HepG2 (cell line): ENCODE data around the gene EIF4EBP3. TPM values are rescaled to one million over a fixed set of nuclear protein-coding genes. Genes with fewer than 3 reads are reported as not detected.

ENCODE experiments used
- ATAC-seq: fragments of 200-7000 bp; cut with Tn5 transposase; 3 replicates; pipeline ENCODE4 v1.9.1; 2020; ENCODE audit warnings: mild to moderate bottlenecking, moderate library complexity
- BruUV-seq: library from RNA; stranded (reverse); fragments of 400-500 nt; replicated peaks from 2 replicates; lab custom pipeline; 2021; lab: Mats Ljungman, UMichigan
- CTCF ChIA-PET: fragments of 300-600 bp; formaldehyde crosslinking; extraction: SDS; loops from one replicate; lab custom pipeline; 2021; ENCODE audit warnings: low total read pairs, inconsistent platforms, low intra/inter-chr PET ratio; lab: Yijun Ruan, JAX
- POLR2A ChIA-PET: fragments of 350-600 bp; sonication (Branson Sonifier 250); formaldehyde crosslinking; loops from one replicate; lab custom pipeline; 2020; ENCODE audit warnings: antibody characterized with exemption, inconsistent platforms; lab: Yijun Ruan, JAX
- DNase-seq: peaks from one replicate; pipeline ENCODE4 v3.0.0-alpha.2; 2015; ENCODE audit warnings: low spot score
- FAIRE-seq: peaks from 3 replicates; lab custom pipeline; 2011; peaks lifted over from hg19 to GRCh38; lab: Jason Lieb, UNC
- H2AFZ ChIP-seq: one replicate; pipeline ENCODE4 v1.6.1; 2011; ENCODE audit warnings: low read length, inconsistent platforms
- H3K27ac ChIP-seq: fragments of 300-600 bp; 3 replicates; pipeline ENCODE4 v1.8.0; 2011; ENCODE audit warnings: mixed run types, mild to moderate bottlenecking, mixed read lengths, low read length, inconsistent platforms; ENCODE audit not compliant: insufficient read depth; ENCODE audit errors: extremely low read length
- H3K27me3 ChIP-seq, 2 experiments: fragments of 200-600 bp in 1 of 2; 2 replicates in 1 of 2; 3 replicates in 1 of 2; pipeline versions ENCODE4 v1.6.0 to v1.8.0; 2011; ENCODE audit warnings: low read length in 2 of 2, mild to moderate bottlenecking in 2 of 2, moderate library complexity in 2 of 2, inconsistent platforms in 1 of 2; ENCODE audit not compliant: insufficient read depth in 2 of 2, control insufficient read depth in 1 of 2
- H3K36me3 ChIP-seq, 2 experiments: fragments of 200-600 bp in 1 of 2; replicated peaks in 1 of 2; 2 replicates in 1 of 2; 3 replicates in 1 of 2; pipeline versions ENCODE4 v1.5.1 to v1.8.0; 2011; ENCODE audit warnings: low read length in 2 of 2, inconsistent platforms in 1 of 2; ENCODE audit not compliant: insufficient read depth in 2 of 2, control insufficient read depth in 1 of 2
- H3K4me1 ChIP-seq: 2 replicates; pipeline ENCODE4 v1.5.1; 2012; ENCODE audit warnings: low read length, inconsistent platforms; ENCODE audit not compliant: insufficient read depth
- H3K4me2 ChIP-seq: 2 replicates; pipeline ENCODE4 v1.6.0; 2011; ENCODE audit warnings: low read depth, low read length, inconsistent platforms
- H3K4me3 ChIP-seq, 3 experiments: fragments of 200-600 bp in 1 of 3; sonication (generic), shearing (Covaris generic) in 1 of 3; replicated peaks in 1 of 3; 2 replicates each; pipeline ENCODE4 v1.5.1; 2011 to 2016; ENCODE audit warnings: low read length in 3 of 3, inconsistent platforms in 2 of 3, low read depth in 2 of 3, mild to moderate bottlenecking in 2 of 3, control low read depth in 1 of 3, mixed read lengths in 1 of 3; ENCODE audit not compliant: insufficient read depth in 1 of 3
- H3K79me2 ChIP-seq: one replicate; pipeline ENCODE4 v1.6.1; 2011; ENCODE audit warnings: low read length, inconsistent platforms; ENCODE audit not compliant: insufficient read depth
- H3K9ac ChIP-seq: 2 replicates; pipeline ENCODE4 v1.6.0; 2011; ENCODE audit warnings: mild to moderate bottlenecking, low read depth, low read length, inconsistent platforms; ENCODE audit not compliant: insufficient read depth
- H3K9me3 ChIP-seq: 2 replicates; pipeline ENCODE4 v1.5.1; 2012; ENCODE audit warnings: mild to moderate bottlenecking, low read length
- H4K20me1 ChIP-seq: 2 replicates; pipeline ENCODE4 v1.6.0; 2011; ENCODE audit warnings: inconsistent platforms, mild to moderate bottlenecking, low read length, moderate library complexity; ENCODE audit not compliant: insufficient read depth
- ARNTL ChIP-seq: sonication (generic); formaldehyde crosslinking; IDR thresholded peaks from 2 replicates; pipeline ENCODE4 v1.4.0; 2020; ENCODE audit warnings: mild to moderate bottlenecking, missing genetic modification reagents
- BHLHE40 ChIP-seq: IDR thresholded peaks from 2 replicates; pipeline ENCODE4 v1.6.1; 2011; ENCODE audit warnings: low read length, improper control_type of control experiment
- HNF4G ChIP-seq, 2 experiments: sonication (generic) in 1 of 2; formaldehyde crosslinking in 1 of 2; IDR thresholded peaks; 2 replicates each; pipeline versions ENCODE4 v1.4.0 to v1.6.1; 2011 to 2020; ENCODE audit warnings: borderline replicate concordance in 2 of 2, low read depth in 2 of 2, mild to moderate bottlenecking in 2 of 2, low read length in 1 of 2, missing genetic modification reagents in 1 of 2, moderate library complexity in 1 of 2
- MAZ ChIP-seq, 2 experiments: sonication (generic) in 1 of 2; formaldehyde crosslinking in 1 of 2; IDR thresholded peaks; 2 replicates each; pipeline versions ENCODE4 v1.5.0 to v1.6.1; 2012 to 2020; ENCODE audit warnings: low read depth in 2 of 2, mild to moderate bottlenecking in 2 of 2, borderline replicate concordance in 1 of 2, improper control_type of control experiment in 1 of 2, low read length in 1 of 2, missing genetic modification reagents in 1 of 2, moderate library complexity in 1 of 2
- NR1H2 ChIP-seq: sonication (generic); formaldehyde crosslinking; IDR thresholded peaks from 2 replicates; pipeline ENCODE4 v1.8.1; 2022; ENCODE audit warnings: low read depth, missing genetic modification reagents, borderline replicate concordance
- RBM22 ChIP-seq: fragments of 200-400 bp; formaldehyde crosslinking; optimal IDR thresholded peaks from 2 replicates; pipeline ENCODE3; 2017; ENCODE audit warnings: mild to moderate bottlenecking, low read length, moderate library complexity
- RBM39 ChIP-seq: fragments of 200-400 bp; formaldehyde crosslinking; IDR thresholded peaks from one replicate; pipeline ENCODE4 v1.6.1; 2018; ENCODE audit warnings: antibody characterized with exemption, mild to moderate bottlenecking, low read depth, low read length; ENCODE audit not compliant: poor library complexity, severe bottlenecking
- SMAD1 ChIP-seq: sonication (generic); formaldehyde crosslinking; IDR thresholded peaks from 2 replicates; pipeline ENCODE4 v1.4.0; 2020; ENCODE audit warnings: missing genetic modification reagents, low read depth, mild to moderate bottlenecking, borderline replicate concordance
- SP140L ChIP-seq: sonication (generic); formaldehyde crosslinking; IDR thresholded peaks from 2 replicates; pipeline ENCODE4 v1.4.0; 2020; ENCODE audit warnings: missing genetic modification reagents, borderline replicate concordance
- ZNF530 ChIP-seq: sonication (generic); formaldehyde crosslinking; IDR thresholded peaks from 2 replicates; pipeline ENCODE4 v1.5.0; 2020; ENCODE audit warnings: low read depth, mild to moderate bottlenecking, missing genetic modification reagents
- ZNF737 ChIP-seq: sonication (generic); formaldehyde crosslinking; IDR thresholded peaks from 2 replicates; pipeline ENCODE4 v1.5.0; 2020; ENCODE audit warnings: missing genetic modification reagents, mild to moderate bottlenecking, borderline replicate concordance
- ZNF772 ChIP-seq: sonication (generic); formaldehyde crosslinking; IDR thresholded peaks from 2 replicates; pipeline ENCODE4 v1.5.0; 2020; ENCODE audit warnings: mild to moderate bottlenecking, missing genetic modification reagents
- WGBS: methylation state at CpG from one replicate; pipeline ENCODE4 v1.1.6; 2017; ENCODE audit warnings: low lambda C conversion rate; 5-methylcytosine and 5-hydroxymethylcytosine counted together
- in situ Hi-C: cut with HindIII; loops from 2 replicates; pipeline ENCODE4 v1.10.0; 2017; ENCODE audit warnings: low pct_unique_long_range_greater_than_20kb; ENCODE audit not compliant: extremely low pct_ligation_motif_present
- intact Hi-C: fragments of 100-400 bp; cut with micrococcal nuclease; formaldehyde crosslinking; loops from one replicate; pipeline ENCODE4 v1.10.0; 2022; ENCODE audit not compliant: unreplicated experiment
- polyA plus RNA-seq, 8 experiments: library from polyadenylated mRNA; depleted of rRNA in 3 of 8; stranded (reverse) in 7 of 8; unstranded in 1 of 8; fragments of >200 nt; fragmentation: Illumina TruSeq in 4 of 8; extraction: Trizol in 4 of 8; gene quantifications; 2 replicates each; pipeline versions ENCODE4 v1.2.1 to v1.2.3, GENCODE V29; 2011 to 2016; ENCODE audit warnings: low read depth in 4 of 8, missing spikeins in 1 of 8, mixed read lengths in 1 of 8; ENCODE audit not compliant: insufficient read depth in 1 of 8
- total RNA-seq, 5 experiments: library from RNA; depleted of rRNA; stranded (reverse); fragments of >200 nt; fragmentation: Illumina TruSeq; extraction: Trizol; gene quantifications; 2 replicates each; pipeline ENCODE4 v1.2.3, GENCODE V29; 2016; ENCODE audit warnings: low read depth in 1 of 5
- TF ChIP-seq, protein P1 (sequence below), 2 experiments: fragments of 450-650 bp in 1 of 2; sonication (generic) in 1 of 2; formaldehyde crosslinking in 1 of 2; IDR thresholded peaks; 2 replicates each; pipeline versions ENCODE4 v1.6.1 to v1.8.0; 2016 to 2022; ENCODE audit warnings: antibody characterized with exemption in 1 of 2, mild to moderate bottlenecking in 1 of 2, missing genetic modification reagents in 1 of 2

EIF4EBP3 gene
- total and polyA plus RNA-seq, 2 of the 13 experiments (the other 11 are each of a cell fraction or from before 2014, with no cell fraction given): 0.61 to 1.7 TPM

DNA sequence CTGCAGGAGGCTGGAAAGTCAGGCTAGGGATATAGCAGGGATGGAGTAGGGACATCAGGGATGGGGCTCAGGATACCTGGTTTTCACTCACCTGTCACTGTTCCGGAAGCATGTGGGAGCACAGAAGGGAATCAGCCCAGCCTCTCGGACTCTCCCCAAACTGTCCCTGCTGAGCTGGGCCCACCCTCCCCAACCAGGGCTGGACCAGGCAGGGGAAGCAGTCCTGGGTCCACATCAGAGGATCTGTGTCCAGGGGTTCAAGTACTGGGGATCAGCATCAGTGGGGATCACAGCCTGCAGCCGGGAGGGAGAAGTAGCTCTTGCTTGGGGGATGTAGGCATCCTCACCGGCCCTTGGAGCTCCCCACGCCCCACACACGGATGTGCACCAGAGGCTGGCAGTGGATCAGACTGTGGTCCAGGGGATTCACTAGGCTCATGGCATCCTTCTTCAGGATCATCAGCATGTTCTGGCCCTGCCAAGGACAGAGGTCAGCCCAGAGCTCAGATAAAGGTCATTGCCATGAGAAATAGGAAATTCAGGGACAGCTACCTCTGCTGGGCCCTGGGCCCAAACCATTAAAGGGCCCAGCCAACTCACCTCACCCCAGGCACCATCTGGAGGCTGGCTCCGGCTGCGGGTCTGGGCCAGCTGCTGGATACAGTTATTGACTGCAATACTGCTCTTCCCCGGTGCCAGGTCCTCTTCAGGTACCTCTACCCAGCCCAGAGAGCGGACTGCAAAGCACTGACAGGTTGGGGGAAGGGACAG, 14.5 kb downstream of the EIF4EBP3 start:
- no peak for FAIRE-seq
- TF ChIP-seq BHLHE40 (no peak), ZNF530 (CRISPR knock-in tag) (no peak), RBM39 (no peak), RBM22 (no peak), MAZ (IDR thresholded peaks at IDR 0.05; ENCODE audit: borderline replicate concordance, low read depth, low read length) (no peak), MAZ (CRISPR knock-in tag; IDR thresholded peaks at IDR 0.05; ENCODE audit: low read depth) (no peak), NR1H2 (CRISPR knock-in tag) (no peak), HNF4G (IDR thresholded peaks at IDR 0.05; ENCODE audit: borderline replicate concordance, low read depth, low read length) (no peak), HNF4G (CRISPR knock-in tag; IDR thresholded peaks at IDR 0.05; ENCODE audit: borderline replicate concordance, low read depth) (no peak), ZNF772 (no peak), ZNF737 (no peak), SMAD1 (no peak), ARNTL (CRISPR knock-in tag) (no peak), SP140L (no peak)
- TF ChIP-seq, protein P1, sequence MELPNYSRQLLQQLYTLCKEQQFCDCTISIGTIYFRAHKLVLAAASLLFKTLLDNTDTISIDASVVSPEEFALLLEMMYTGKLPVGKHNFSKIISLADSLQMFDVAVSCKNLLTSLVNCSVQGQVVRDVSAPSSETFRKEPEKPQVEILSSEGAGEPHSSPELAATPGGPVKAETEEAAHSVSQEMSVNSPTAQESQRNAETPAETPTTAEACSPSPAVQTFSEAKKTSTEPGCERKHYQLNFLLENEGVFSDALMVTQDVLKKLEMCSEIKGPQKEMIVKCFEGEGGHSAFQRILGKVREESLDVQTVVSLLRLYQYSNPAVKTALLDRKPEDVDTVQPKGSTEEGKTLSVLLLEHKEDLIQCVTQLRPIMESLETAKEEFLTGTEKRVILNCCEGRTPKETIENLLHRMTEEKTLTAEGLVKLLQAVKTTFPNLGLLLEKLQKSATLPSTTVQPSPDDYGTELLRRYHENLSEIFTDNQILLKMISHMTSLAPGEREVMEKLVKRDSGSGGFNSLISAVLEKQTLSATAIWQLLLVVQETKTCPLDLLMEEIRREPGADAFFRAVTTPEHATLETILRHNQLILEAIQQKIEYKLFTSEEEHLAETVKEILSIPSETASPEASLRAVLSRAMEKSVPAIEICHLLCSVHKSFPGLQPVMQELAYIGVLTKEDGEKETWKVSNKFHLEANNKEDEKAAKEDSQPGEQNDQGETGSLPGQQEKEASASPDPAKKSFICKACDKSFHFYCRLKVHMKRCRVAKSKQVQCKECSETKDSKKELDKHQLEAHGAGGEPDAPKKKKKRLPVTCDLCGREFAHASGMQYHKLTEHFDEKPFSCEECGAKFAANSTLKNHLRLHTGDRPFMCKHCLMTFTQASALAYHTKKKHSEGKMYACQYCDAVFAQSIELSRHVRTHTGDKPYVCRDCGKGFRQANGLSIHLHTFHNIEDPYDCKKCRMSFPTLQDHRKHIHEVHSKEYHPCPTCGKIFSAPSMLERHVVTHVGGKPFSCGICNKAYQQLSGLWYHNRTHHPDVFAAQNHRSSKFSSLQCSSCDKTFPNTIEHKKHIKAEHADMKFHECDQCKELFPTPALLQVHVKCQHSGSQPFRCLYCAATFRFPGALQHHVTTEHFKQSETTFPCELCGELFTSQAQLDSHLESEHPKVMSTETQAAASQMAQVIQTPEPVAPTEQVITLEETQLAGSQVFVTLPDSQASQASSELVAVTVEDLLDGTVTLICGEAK (IDR thresholded peaks at IDR 0.05): no peak
- TF ChIP-seq, protein P1 (CRISPR knock-in tag; IDR thresholded peaks at IDR 0.05): no peak

More for the DNA sequence above, 14.5 kb downstream of the EIF4EBP3 start:
- intact Hi-C loops (no loop called here), in situ Hi-C loops (loop anchor here (5.0 to 10.0 kb wide), 2 partner anchors 70 to 163 kb away; partner anchors contain the start of gene CD14)
- H3K27ac ChIP-seq: no peak overlapping the region
- WGBS: 91% methylated on average over 5 of the region's 10 CpGs
- peaks cover 27% of the 10 kb centered on the region for H3K4me1 ChIP-seq
- no peaks in the 10 kb centered on the region for H3K36me3 ChIP-seq
- H3K27me3 ChIP-seq: peaks cover 0 to 5% of the 10 kb centered on the region in 2 experiments; a peak in 1 of 5 replicates
- H3K4me3 ChIP-seq: no peak overlapping the region
- H3K79me2 ChIP-seq: peaks cover under 1% of the 10 kb centered on the region
- POLR2A ChIA-PET: no interaction called here
- no TSS peak for BruUV-seq
- no peak overlapping the region for H3K9ac ChIP-seq
- no peaks in the 10 kb centered on the region for H3K9me3 ChIP-seq
- CTCF ChIA-PET: no interaction called here
- no peaks in the 10 kb centered on the region for H4K20me1 ChIP-seq
- no peak overlapping the region for H3K4me2 ChIP-seq
- DNase-seq (no peak), ATAC-seq (no peak)
- H2AFZ ChIP-seq: no peak overlapping the region
